GM12864 (cell line): Measurements from ENCODE around the gene MEF2D.

ENCODE experiments used
- DNase-seq: peaks from one replicate; pipeline ENCODE4 v3.0.0-alpha.2; 2011; ENCODE audit warnings: low read depth
- H3K4me3 ChIP-seq: 2 replicates; pipeline ENCODE4 v1.5.1; 2011; ENCODE audit warnings: mild to moderate bottlenecking, low read depth, low read length, control low read depth
- TF ChIP-seq, protein P1 (sequence below): IDR thresholded peaks from 2 replicates; pipeline ENCODE4 v1.5.1; 2011; ENCODE audit warnings: low read depth, mild to moderate bottlenecking, moderate library complexity, low read length, control low read depth, inconsistent platforms; ENCODE audit errors: missing control alignments

The MEF2D gene

DNA sequence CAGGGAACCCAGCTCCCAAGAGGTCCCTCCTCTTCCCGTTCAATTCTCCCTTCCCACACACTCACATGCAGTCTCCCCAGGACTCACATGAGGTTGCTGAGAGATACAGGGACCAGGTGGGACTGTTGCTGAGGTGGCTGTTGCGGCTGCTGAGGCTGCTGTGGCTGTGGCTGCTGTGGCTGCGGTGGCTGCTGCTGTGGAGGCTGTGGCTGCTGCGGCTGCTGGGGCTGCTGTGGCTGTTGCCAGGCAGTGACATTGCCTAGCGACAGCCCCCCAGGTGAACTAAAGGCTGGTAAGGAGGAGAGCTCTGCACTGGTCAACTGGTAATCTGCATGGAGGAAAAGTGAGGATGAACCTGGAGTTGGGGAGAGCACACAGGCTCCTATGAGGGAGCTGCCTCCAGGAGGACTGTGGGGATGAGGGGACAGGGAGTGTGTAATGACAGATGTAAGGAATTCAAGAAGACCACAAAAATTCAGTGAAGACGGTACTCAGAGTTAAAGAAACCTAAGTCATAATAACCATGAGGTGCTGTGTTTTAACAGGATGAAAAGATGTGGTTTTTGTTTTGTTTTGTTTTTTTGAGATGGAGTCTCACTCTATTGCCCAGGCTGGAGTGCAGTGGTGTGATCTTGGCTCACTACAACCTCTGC, 31.8 kb downstream of the MEF2D start:
- TF ChIP-seq, protein P1, sequence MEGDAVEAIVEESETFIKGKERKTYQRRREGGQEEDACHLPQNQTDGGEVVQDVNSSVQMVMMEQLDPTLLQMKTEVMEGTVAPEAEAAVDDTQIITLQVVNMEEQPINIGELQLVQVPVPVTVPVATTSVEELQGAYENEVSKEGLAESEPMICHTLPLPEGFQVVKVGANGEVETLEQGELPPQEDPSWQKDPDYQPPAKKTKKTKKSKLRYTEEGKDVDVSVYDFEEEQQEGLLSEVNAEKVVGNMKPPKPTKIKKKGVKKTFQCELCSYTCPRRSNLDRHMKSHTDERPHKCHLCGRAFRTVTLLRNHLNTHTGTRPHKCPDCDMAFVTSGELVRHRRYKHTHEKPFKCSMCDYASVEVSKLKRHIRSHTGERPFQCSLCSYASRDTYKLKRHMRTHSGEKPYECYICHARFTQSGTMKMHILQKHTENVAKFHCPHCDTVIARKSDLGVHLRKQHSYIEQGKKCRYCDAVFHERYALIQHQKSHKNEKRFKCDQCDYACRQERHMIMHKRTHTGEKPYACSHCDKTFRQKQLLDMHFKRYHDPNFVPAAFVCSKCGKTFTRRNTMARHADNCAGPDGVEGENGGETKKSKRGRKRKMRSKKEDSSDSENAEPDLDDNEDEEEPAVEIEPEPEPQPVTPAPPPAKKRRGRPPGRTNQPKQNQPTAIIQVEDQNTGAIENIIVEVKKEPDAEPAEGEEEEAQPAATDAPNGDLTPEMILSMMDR = no peak
- H3K4me3 ChIP-seq = no peak overlapping the region
- no peak for DNase-seq

DNA sequence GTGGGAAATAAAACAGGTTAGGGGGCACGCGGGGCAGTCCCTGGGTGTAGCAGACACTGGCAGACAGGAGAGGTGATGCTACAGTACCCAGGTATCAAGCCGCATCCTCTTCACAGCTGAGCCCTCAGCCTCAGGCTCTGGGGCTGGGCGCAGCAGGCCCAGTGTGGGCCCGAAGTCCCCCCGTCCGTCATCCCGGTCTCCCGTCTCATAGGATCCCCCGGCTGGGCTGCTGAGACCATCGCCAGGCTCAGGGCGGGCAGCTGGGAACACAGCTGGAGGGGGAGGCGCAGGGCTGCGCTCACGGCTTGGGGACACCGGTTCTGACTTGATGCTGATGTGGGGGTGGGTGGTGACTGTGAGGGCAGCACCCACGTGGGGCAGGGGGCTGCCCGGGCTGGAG, 32.7 kb downstream of the MEF2D start:
- TF ChIP-seq, protein P1 = no peak
- no peak overlapping the region for H3K4me3 ChIP-seq
- no peak for DNase-seq

DNA sequence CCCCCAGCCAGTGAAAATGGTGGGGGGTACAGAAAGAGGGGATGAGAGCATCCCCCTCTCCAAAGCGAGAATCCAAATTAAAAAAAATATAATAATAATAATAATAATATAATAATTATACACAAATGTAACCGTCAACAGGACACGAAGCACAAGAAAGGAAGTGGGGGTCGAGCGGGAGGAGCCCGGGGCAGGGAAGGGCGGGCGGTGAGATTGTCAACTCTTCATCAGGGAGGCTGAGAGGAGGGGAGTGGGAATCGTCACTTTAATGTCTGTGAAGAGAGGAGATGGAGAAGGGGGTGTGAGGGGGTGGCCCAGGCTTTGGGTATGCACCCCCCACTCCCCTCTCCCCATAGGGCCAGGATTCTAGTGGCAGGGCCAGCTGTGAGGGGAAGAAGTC, 33.2 kb downstream of the MEF2D start:
- no peak for DNase-seq
- no peak overlapping the region for H3K4me3 ChIP-seq
- TF ChIP-seq, protein P1 = no peak

DNA sequence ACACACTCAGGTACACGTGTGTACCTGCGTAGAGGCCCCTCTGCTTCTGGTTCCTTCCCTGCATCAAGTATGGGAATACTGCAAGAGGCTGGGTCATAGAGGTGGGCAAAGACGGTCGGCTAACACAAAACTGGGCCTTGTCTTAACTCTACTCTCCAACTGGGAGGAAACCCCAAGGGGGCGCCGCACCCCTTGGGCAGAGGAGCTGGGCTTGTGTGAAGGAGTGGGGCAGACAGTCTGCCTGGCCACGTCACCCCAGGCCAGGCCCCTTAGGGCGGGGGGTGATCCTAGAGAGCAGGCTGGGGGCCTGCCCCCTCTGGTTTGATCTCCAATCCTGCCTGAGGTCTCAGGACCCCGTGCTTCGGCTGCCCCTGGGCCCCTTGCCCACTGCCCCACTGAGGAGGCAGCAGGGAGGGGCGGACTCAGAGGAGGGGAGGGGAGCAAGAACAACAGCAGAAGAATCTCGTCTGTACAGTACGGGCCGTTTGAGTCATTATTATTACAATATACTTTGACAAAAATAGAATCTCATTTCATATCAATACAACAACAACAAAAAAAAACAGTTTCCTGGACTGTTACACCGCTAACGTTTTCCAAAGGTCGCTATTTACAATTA, 34.7 kb downstream of the MEF2D start:
- H3K4me3 ChIP-seq = no peak overlapping the region
- TF ChIP-seq, protein P1 = peak; percentile 38
- no peak for DNase-seq

DNA sequence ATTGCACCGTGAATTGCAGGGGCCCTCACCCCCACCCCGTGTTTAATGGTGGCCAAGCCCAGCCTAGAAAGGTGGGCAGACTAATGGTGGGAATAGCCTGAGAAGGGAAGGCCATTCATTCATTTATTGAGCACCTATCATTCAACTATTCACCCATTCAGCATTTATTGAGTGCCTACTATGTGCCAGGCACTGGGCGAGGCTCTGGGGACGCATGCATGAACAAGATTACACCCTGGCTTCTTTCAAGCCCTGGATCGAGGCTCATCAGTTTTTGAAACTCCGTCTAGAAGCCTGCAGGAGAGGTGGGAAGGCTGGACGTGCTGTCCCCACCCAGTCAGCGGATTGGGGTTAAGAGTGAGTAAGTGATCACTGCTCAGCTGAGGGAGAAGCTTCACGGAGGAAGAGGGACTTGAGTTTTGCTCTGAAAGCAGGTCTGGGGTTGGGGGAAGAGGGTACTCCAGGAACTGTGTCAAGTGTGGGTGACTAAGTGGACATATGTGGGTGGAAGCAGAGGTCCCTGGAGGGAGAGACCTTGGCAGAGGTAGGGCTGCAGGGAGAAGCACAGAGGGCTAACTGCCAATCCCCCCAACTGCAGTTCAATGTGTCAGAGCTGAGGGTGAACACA, 35.6 kb downstream of the MEF2D start:
- TF ChIP-seq, protein P1 = no peak
- DNase-seq = no peak
- H3K4me3 ChIP-seq = no peak overlapping the region

DNA sequence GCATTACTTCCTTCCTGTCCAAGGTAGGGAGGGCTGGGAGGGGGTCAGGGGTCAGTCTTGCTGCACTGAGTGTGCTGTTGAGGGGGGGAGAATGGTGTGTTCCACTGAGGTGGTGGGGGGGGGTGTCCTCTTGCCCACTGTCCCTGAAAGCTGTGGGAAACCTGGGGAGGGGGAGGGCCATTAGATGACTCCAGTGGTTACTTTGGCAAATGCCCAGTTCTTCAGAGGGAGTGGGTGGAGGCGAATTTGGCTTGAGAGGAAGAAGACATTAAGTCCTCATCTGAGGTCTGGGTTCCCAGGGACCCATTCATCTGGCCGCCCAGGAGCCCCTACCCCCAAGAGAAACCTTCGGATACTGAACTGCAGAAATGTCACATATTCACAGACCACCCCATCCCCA, 36.2 kb downstream of the MEF2D start:
- no peak overlapping the region for H3K4me3 ChIP-seq
- DNase-seq = no peak
- TF ChIP-seq, protein P1 = no peak
